ENCODE results near the gene RNU6-8. TPM values are rescaled to one million over a fixed set of nuclear protein-coding genes. Genes with fewer than 3 reads are reported as not detected.

Gene RNU6-8
- total and polyA plus RNA-seq, 2 experiments from 2014 or later, result not detected

GRCh38 chr14:32211068-32211404 lies 8.0 kb upstream of the RNU6-8 start:
- Histone ChIP-seq H3K4me3 (no peak overlapping the region), H3K4me2 (no peak overlapping the region), H3K9me2 (replicated peaks; ENCODE audit: insufficient read depth) (no peaks in the 10 kb centered on the region), H3K4me1 (ENCODE audit: insufficient read depth) (no peaks in the 10 kb centered on the region), H4K20me1 (ENCODE audit: insufficient read depth, poor library complexity, severe bottlenecking) (no peaks in the 10 kb centered on the region), H3K27ac (no peak overlapping the region), H3K9me3 (ENCODE audit: low read depth) (no peaks in the 10 kb centered on the region), H3K27me3 (no peaks in the 10 kb centered on the region), H3K79me2 (no peaks in the 10 kb centered on the region), H3K36me3 (replicated peaks; ENCODE audit: insufficient read depth, low read depth) (no peaks in the 10 kb centered on the region), H2AFZ (no peak overlapping the region)
- 99% methylated on average over 3 of the region's 3 CpGs for WGBS (ENCODE audit: low lambda C conversion rate, missing lambda C conversion rate)
- TF ChIP-seq CTCF (IDR thresholded peaks at IDR 0.05; ENCODE audit: poor library complexity), result no peak
- DNase-seq (ENCODE audit: low spot score), result no peak

- Histone ChIP-seq H3K4me2 (no peak overlapping the region), H3K27ac (no peak overlapping the region), H3K36me3 (replicated peaks; ENCODE audit: insufficient read depth, low read depth) (no peaks in the 10 kb centered on the region), H4K20me1 (ENCODE audit: insufficient read depth, poor library complexity, severe bottlenecking) (no peaks in the 10 kb centered on the region), H2AFZ (no peak overlapping the region), H3K79me2 (no peaks in the 10 kb centered on the region), H3K9me2 (replicated peaks; ENCODE audit: insufficient read depth) (no peaks in the 10 kb centered on the region), H3K4me1 (ENCODE audit: insufficient read depth) (no peaks in the 10 kb centered on the region), H3K27me3 (no peaks in the 10 kb centered on the region), H3K4me3 (no peak overlapping the region), H3K9me3 (ENCODE audit: low read depth) (no peaks in the 10 kb centered on the region)
- TF ChIP-seq EZH2phosphoT487 (IDR thresholded peaks at IDR 0.05; ENCODE audit: low read depth, severe bottlenecking, unreplicated experiment), result no peak
- no peak for TF ChIP-seq EZH2 (IDR thresholded peaks at IDR 0.05; ENCODE audit: borderline replicate concordance)
- no peak for TF ChIP-seq CTCF (IDR thresholded peaks at IDR 0.05; ENCODE audit: poor library complexity)
- no peak for DNase-seq (ENCODE audit: low spot score)
Measured at GRCh38 chr14:32209471-32209870, 6.4 kb upstream of the RNU6-8 start.

- WGBS (ENCODE audit: low lambda C conversion rate, missing lambda C conversion rate), result 63% methylated on average over 3 of the region's 3 CpGs
- H3K27me3 ChIP-seq, result no peaks in the 10 kb centered on the region
- H3K36me3 ChIP-seq (replicated peaks; ENCODE audit: insufficient read depth, low read depth), result no peaks in the 10 kb centered on the region
- H3K9me3 ChIP-seq (ENCODE audit: low read depth), result no peaks in the 10 kb centered on the region
- H3K4me3 ChIP-seq, result no peak overlapping the region
- H3K27ac ChIP-seq, result no peak overlapping the region
- no peak overlapping the region for H2AFZ ChIP-seq
- DNase-seq (ENCODE audit: low spot score), result no peak
- H3K79me2 ChIP-seq, result no peaks in the 10 kb centered on the region
- TF ChIP-seq EZH2 (IDR thresholded peaks at IDR 0.05; ENCODE audit: borderline replicate concordance) (no peak), EZH2phosphoT487 (IDR thresholded peaks at IDR 0.05; ENCODE audit: low read depth, severe bottlenecking, unreplicated experiment) (no peak), CTCF (IDR thresholded peaks at IDR 0.05; ENCODE audit: poor library complexity) (no peak)
- H4K20me1 ChIP-seq (ENCODE audit: insufficient read depth, poor library complexity, severe bottlenecking), result no peaks in the 10 kb centered on the region
- no peaks in the 10 kb centered on the region for H3K4me1 ChIP-seq (ENCODE audit: insufficient read depth)
- H3K4me2 ChIP-seq, result no peak overlapping the region
- H3K9me2 ChIP-seq (replicated peaks; ENCODE audit: insufficient read depth), result no peaks in the 10 kb centered on the region
Measured at GRCh38 chr14:32208490-32208889, 5.4 kb upstream of the RNU6-8 start.

GRCh38 chr14:32206552-32206951 lies 3.5 kb upstream of the RNU6-8 start:
- no peak overlapping the region for H3K27ac ChIP-seq
- no peak overlapping the region for H2AFZ ChIP-seq
- no peaks in the 10 kb centered on the region for H3K9me3 ChIP-seq (ENCODE audit: low read depth)
- TF ChIP-seq EZH2 (IDR thresholded peaks at IDR 0.05; ENCODE audit: borderline replicate concordance) (no peak), EZH2phosphoT487 (IDR thresholded peaks at IDR 0.05; ENCODE audit: low read depth, severe bottlenecking, unreplicated experiment) (no peak), CTCF (IDR thresholded peaks at IDR 0.05; ENCODE audit: poor library complexity) (no peak)
- H3K4me1 ChIP-seq (ENCODE audit: insufficient read depth), result peaks cover 5% of the 10 kb centered on the region
- no peaks in the 10 kb centered on the region for H3K36me3 ChIP-seq (replicated peaks; ENCODE audit: insufficient read depth, low read depth)
- DNase-seq (ENCODE audit: low spot score), result no peak
- no peaks in the 10 kb centered on the region for H3K9me2 ChIP-seq (replicated peaks; ENCODE audit: insufficient read depth)
- H4K20me1 ChIP-seq (ENCODE audit: insufficient read depth, poor library complexity, severe bottlenecking), result no peaks in the 10 kb centered on the region
- H3K4me3 ChIP-seq, result no peak overlapping the region
- WGBS (ENCODE audit: low lambda C conversion rate, missing lambda C conversion rate), result 88% methylated on average over 2 of the region's 2 CpGs
- no peaks in the 10 kb centered on the region for H3K79me2 ChIP-seq
- H3K4me2 ChIP-seq, result no peak overlapping the region
- H3K27me3 ChIP-seq, result no peaks in the 10 kb centered on the region
